ENCODE measurements around the gene ARID3A. TPM values are rescaled to one million over a fixed set of nuclear protein-coding genes. Genes with fewer than 3 reads are reported as not detected.

ARID3A gene
- total RNA-seq, 1 experiment from 2014 or later: 116 TPM

GRCh38 chr19:988510-988909, 62.7 kb downstream of the ARID3A start:
- H3K36me3 Mint-ChIP-seq: peaks cover 18% of the 10 kb centered on the region
- ATAC-seq (no peak), DNase-seq (ENCODE audit: low spot score) (no peak)
- POLR2A ChIA-PET: no interaction called here
- no peaks in the 10 kb centered on the region for H3K27me3 Mint-ChIP-seq (ENCODE audit: low read depth)
- peaks cover 6% of the 10 kb centered on the region for H3K4me1 Mint-ChIP-seq
- H3K4me3 Mint-ChIP-seq: no peak overlapping the region
- H3K9me3 Mint-ChIP-seq: no peaks in the 10 kb centered on the region
- H3K27ac Mint-ChIP-seq: no peak overlapping the region
- CTCF ChIA-PET: interaction anchor here (1.3 to 1.5 kb wide), 2 partner anchors 18 to 67 kb away, joined by 3 read pairs; no protein-coding TSS in a partner anchor
- TF ChIP-seq PRRX2 (CRISPR knock-in tag; IDR thresholded peaks at IDR 0.05) (no peak), ZNF281 (CRISPR knock-in tag; IDR thresholded peaks at IDR 0.05) (no peak), USF2 (CRISPR knock-in tag; IDR thresholded peaks at IDR 0.05) (no peak), TP53 (CRISPR knock-in tag; IDR thresholded peaks at IDR 0.05) (no peak), ZNF423 (CRISPR knock-in tag; IDR thresholded peaks at IDR 0.05) (no peak), GTF2I (CRISPR knock-in tag; conservative IDR thresholded peaks at IDR 0.05) (no peak), HMGA2 (CRISPR knock-in tag; IDR thresholded peaks at IDR 0.05) (no peak), SMAD4 (CRISPR knock-in tag; IDR thresholded peaks at IDR 0.05) (no peak), IRF2 (CRISPR knock-in tag; IDR thresholded peaks at IDR 0.05; ENCODE audit: borderline replicate concordance, low read depth) (no peak), GABPB1 (CRISPR knock-in tag; IDR thresholded peaks at IDR 0.05) (no peak), ZBTB43 (CRISPR knock-in tag; IDR thresholded peaks at IDR 0.05) (no peak), ZNF532 (CRISPR knock-in tag; IDR thresholded peaks at IDR 0.05; ENCODE audit: borderline replicate concordance) (no peak), STAT6 (CRISPR knock-in tag; conservative IDR thresholded peaks at IDR 0.05; ENCODE audit: low read depth) (no peak), FOXK1 (CRISPR knock-in tag; IDR thresholded peaks at IDR 0.05) (no peak), HMGXB4 (CRISPR knock-in tag; IDR thresholded peaks at IDR 0.05) (no peak), TEAD1 (CRISPR knock-in tag; IDR thresholded peaks at IDR 0.05) (no peak), ZMAT4 (CRISPR knock-in tag; IDR thresholded peaks at IDR 0.05) (no peak), ETV6 (CRISPR knock-in tag; IDR thresholded peaks at IDR 0.05) (no peak), FOXJ3 (CRISPR knock-in tag; IDR thresholded peaks at IDR 0.05; ENCODE audit: borderline replicate concordance) (no peak), KAT7 (CRISPR knock-in tag; IDR thresholded peaks at IDR 0.05; ENCODE audit: borderline replicate concordance) (no peak)

Measured in WTC11 (cell line).